GM08714 (cell line): ENCODE data around the gene ANO6.
"Not testable (repeated sequence)": the region's sequence is repeated elsewhere in the genome, so short reads cannot be mapped to it uniquely, and the experiment has no call there.

Experiments used
- H3K4me3 ChIP-seq: fragments of 200-500 bp; sonication (Bioruptor generic); 2 replicates; pipeline ENCODE4 v1.5.1; 2014; ENCODE audit warnings: mild to moderate bottlenecking, low read length, inconsistent platforms
- ZNF274 ChIP-seq: IDR thresholded peaks from 2 replicates; pipeline ENCODE4 v1.6.1; 2012; ENCODE audit warnings: mild to moderate bottlenecking, low read depth, low read length

Gene ANO6

DNA sequence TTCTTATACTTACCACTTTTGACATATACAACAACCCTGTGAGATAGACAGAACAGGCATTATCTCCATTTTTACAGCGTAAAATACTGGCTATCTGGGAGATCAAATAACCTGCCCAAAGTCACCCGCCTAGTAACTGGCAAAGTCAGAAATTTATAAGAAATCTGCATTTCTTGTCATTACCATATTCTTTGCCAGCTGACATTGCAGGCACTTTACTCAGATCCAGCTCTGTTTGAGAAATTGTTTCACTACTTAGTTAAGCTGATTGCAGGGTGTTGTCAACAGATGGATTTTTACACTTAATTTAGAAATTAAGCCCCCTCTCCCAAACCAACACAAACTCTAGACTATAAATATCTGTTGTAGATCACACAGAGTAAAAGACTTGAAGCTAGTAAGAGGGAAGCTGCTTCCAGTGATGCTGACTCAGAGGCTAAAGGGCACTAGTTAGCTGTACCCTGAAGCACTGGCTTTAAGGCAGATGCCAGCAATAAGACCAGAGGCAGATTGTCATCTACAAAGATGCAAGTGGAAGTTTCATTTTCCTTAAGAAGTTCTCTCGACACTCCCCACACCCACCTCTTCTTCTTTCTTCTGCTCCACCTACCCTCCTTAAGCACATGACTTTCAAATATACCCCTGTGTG lies 153.1 kb downstream of the ANO6 start:
- TF ChIP-seq ZNF274 = no peak
- no peak overlapping the region for H3K4me3 ChIP-seq

DNA sequence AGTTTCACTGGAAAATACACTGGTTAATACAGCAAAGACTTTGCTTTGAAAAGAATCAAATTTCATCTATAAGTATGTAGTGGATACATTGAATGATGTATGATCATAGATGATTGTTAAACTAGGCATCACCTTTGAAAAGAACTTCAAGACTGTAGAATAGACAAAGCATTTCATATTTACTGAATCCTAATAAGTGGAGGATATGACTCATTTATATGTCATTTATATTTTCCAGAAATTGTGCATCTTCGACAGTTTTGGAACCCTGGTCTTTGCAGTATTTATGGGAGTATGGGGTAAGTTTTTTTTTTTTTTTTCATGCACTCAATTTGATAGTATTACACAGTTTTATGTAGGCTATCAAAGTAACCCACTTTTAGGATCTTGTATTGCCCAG lies 161.9 kb downstream of the ANO6 start:
- no peak for TF ChIP-seq ZNF274
- H3K4me3 ChIP-seq = no peak overlapping the region

- no peak overlapping the region for H3K4me3 ChIP-seq
- TF ChIP-seq ZNF274 = no peak
Measured at GRCh38 chr12:45379261-45379660, 163.4 kb downstream of the ANO6 start.

DNA sequence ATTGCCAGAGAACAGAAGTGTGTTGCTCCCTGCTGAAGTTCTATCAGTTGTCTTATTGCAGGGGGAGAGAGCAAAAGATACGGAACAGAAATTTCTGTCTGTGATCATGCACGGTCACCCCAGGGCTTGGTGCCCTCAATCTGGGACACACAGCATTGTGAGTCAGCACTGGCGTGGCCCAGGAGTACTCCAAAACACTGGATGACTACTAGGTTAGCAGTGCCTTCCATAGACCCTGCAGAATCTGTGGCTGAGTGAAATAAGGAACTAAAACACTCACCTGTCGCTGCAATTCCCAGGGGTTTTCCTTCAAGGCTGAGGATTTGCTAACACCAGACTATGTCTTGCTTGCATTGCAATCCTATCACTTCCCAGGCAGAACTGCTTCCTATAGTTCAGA lies 165.5 kb downstream of the ANO6 start:
- no peak for TF ChIP-seq ZNF274
- no peak overlapping the region for H3K4me3 ChIP-seq

DNA sequence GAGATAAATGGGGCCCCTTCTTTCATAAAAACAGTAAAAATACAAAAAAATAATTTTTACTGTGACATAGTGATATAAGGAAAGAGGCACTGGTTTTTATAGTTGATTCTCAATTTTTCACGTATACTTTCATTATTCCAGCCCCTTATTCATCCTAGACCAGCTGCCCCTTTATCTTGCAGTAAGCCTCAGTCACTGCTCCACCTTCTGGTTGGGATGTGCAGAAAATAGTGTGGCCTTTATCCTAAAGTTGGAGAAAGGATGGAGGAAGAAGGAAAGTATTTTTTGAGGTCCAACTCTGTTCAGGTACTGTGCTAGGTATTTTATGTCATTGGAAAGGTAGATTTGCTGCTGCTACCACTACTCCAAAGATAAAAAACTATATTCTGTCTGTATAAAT lies 172.7 kb downstream of the ANO6 start:
- no peak for TF ChIP-seq ZNF274

DNA sequence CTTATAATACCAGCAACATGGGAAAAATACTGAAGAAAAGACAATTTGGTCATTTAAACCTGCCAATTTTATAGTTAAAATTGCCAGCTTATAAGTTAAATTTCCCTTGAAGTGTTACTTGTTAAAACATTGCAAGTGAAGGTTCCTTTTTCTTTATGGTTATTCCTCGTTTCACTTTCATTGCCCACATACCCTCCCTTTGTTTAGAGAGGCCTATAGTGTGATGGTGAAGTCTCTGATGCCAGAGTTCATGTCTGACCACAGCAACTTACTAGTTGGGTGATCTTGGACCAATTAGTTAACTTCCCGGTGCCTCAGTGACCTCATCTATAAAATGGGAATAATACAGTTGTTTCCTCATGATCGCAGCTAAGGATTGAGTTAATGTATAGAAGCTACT lies 173.5 kb downstream of the ANO6 start:
- no peak for TF ChIP-seq ZNF274
- H3K4me3 ChIP-seq = no peak overlapping the region

More for the DNA sequence above, 172.7 kb downstream of the ANO6 start:
- H3K4me3 ChIP-seq = no peak overlapping the region

DNA sequence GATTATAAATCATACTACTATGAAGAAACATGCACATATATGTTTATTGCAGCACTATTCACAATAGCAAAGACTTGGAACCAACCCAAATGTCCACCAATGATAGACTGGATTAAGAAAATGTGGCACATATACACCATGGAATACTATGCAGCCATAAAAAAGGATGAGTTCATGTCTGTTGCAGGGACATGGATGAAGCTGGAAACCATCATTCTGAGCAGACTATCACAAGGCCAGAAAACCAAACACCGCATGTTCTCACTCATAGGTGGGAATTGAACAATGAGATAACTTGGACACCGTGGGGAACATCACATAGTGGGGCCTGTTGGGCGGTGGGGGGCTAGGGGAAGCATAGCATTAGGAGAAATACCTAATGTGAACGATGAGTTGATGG lies 181.6 kb downstream of the ANO6 start:
- not testable (repeated sequence) for H3K4me3 ChIP-seq

- TF ChIP-seq ZNF274 = no peak
- no peak overlapping the region for H3K4me3 ChIP-seq
Measured at GRCh38 chr12:45398552-45398951, 182.7 kb downstream of the ANO6 start.

GRCh38 chr12:45400991-45401390 lies 185.1 kb downstream of the ANO6 start:
- H3K4me3 ChIP-seq = no peak overlapping the region
- no peak for TF ChIP-seq ZNF274

GRCh38 chr12:45402288-45402687 lies 186.4 kb downstream of the ANO6 start:
- H3K4me3 ChIP-seq = no peak overlapping the region
- TF ChIP-seq ZNF274 = no peak

DNA sequence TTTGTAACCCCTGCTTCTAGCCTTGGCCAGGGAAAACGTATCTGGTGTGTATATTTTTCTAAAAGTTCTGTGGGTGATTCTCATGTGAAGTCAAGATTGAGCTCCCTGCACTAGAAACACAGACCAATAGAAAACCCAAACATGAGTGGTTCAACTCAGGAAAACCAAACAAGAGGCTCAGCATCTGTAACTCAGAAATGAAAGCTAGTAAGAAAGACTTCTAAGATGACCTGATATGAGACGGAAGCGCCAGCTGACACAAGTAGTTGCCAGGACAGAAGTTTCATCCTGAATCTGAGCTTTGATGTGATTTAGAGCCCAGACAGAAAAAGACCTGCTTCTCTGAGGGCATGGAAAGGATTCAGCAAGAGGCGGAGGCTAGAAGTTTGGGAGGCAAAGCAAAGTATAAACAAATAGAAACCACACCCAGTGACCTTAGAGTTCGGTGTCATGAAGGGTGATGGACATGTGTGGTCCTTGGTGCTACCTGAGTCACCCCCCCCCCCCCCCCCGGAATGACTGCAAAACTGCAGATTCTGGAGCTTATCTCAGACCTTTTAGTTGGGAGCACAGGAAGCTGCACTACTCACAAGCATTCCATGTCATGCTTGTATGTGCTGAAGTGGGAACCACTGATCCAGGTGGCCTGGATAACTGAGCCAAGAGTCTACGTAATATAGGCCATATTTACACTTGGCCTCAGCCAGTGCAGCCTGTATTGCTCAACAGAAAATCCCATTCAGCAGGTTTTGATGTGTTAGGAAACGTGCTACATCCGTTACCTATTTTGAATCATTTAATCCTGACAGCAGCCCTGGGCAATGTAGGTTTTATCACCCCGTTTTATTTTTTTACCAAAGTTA lies 191.3 kb downstream of the ANO6 start:
- H3K4me3 ChIP-seq = no peak overlapping the region
- no peak for TF ChIP-seq ZNF274

DNA sequence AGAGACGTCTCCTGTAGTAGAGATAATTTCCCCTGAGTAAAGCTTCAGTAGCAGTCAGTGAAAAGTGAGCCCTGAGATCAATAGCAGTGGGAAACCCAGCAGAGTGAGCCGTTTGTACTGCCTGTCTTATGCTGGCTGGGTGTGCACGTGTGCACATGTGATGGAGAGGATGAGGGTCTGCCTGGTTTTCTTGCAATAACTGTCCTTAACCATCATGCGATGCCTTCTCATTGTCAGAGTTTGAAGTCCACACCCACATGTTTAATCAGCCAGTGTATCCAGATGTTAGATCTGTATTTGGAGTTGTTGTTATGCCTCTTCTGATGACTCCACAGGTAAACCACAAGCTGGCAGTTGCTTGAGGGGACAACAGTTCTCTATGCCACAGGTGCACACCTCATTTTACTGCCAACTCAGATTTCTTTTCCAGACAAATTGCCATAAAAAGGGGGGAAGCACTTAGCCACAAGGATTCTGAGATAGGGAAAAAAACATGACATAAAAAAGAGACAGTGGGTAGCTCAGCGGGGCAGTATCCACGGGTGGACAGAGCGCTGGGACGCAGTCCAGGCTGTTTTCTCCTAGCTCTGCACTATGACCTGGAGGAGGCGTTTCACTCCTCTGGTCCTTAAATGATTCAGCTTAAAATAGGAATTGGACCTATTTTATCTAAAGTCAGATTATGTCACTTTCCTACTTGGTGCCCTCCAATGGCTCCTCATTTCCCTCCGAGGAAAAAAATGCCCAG lies 192.3 kb downstream of the ANO6 start:
- no peak overlapping the region for H3K4me3 ChIP-seq
- no peak for TF ChIP-seq ZNF274

DNA sequence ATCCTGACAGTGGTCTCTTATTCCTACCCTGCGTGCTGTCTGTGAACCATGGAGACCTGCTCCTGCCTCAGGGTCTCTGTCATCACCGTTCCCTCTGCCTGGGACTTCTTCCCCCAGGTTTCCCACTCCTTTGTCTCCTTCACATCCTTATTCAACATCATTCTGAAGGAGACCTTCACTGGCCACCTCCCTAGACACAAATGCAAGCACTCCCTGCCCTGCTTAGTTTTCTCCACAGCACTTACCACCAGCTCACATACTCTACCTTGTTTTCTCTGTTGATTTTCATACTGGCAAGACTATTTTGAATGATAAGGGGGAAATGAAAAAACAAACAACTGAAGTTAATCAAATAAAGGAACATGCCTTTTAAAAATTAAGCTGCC lies 192.8 kb downstream of the ANO6 start:
- H3K4me3 ChIP-seq = no peak overlapping the region

GRCh38 chr12:45409966-45410365 lies 194.1 kb downstream of the ANO6 start:
- TF ChIP-seq ZNF274 = no peak
- H3K4me3 ChIP-seq = no peak overlapping the region

More for the DNA sequence above, 192.8 kb downstream of the ANO6 start:
- no peak for TF ChIP-seq ZNF274

GRCh38 chr12:45411626-45412025 lies 195.7 kb downstream of the ANO6 start:
- no peak overlapping the region for H3K4me3 ChIP-seq
- TF ChIP-seq ZNF274 = no peak
